ENCODE data around the gene ANKRD33B.

DNA sequence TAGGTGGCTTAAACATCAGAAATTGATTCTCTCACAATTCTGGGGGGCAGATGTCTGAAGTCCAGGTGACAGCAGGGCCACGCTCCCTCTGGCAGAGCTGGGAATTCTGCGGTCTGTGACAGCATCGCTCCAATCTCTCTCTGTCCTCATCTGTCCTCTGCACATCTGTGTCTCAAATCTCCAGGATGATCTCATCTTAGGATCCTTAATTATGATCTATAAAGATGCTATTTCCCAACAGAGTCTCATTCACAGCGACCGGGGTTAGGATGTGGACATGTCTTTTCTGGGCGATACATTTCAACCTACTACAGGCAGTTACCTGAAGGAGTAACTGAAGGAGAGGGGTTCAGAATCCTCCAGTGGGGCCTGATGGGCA lies 31.4 kb downstream of the ANKRD33B start:
- TF ChIP-seq POLR2A (IDR thresholded peaks at IDR 0.05) (no peak), POLR2AphosphoS5 (IDR thresholded peaks at IDR 0.05) (peak in 1 of 3 donors; percentile 6)
- TF ChIP-seq, protein P1, sequence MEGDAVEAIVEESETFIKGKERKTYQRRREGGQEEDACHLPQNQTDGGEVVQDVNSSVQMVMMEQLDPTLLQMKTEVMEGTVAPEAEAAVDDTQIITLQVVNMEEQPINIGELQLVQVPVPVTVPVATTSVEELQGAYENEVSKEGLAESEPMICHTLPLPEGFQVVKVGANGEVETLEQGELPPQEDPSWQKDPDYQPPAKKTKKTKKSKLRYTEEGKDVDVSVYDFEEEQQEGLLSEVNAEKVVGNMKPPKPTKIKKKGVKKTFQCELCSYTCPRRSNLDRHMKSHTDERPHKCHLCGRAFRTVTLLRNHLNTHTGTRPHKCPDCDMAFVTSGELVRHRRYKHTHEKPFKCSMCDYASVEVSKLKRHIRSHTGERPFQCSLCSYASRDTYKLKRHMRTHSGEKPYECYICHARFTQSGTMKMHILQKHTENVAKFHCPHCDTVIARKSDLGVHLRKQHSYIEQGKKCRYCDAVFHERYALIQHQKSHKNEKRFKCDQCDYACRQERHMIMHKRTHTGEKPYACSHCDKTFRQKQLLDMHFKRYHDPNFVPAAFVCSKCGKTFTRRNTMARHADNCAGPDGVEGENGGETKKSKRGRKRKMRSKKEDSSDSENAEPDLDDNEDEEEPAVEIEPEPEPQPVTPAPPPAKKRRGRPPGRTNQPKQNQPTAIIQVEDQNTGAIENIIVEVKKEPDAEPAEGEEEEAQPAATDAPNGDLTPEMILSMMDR (IDR thresholded peaks at IDR 0.05): no peak

Measured in breast epithelium (tissue), 3 donors.